ENCODE measurements around the gene CLDN10.

Gene CLDN10

GRCh38 chr13:95620030-95620824, 67.7 kb downstream of the CLDN10 start:
- no peak overlapping the region for H3K4me3 ChIP-seq (ENCODE audit: low read length)
- H3K9me2 ChIP-seq (replicated peaks; ENCODE audit: insufficient read depth, low read length): no peaks in the 10 kb centered on the region
- no peak overlapping the region for H2AFZ ChIP-seq (ENCODE audit: low read length)
- H3K27ac ChIP-seq (ENCODE audit: low read length): no peak overlapping the region
- H3F3A ChIP-seq (ENCODE audit: insufficient read depth, low read length): no peaks in the 10 kb centered on the region
- no peaks in the 10 kb centered on the region for H4K20me1 ChIP-seq (ENCODE audit: insufficient read depth, low read length)
- H3K79me2 ChIP-seq (ENCODE audit: low read length): no peaks in the 10 kb centered on the region
- no peak for TF ChIP-seq EZH2 (optimal IDR thresholded peaks at IDR 0.05; ENCODE audit: low read depth, low read length)
- no peak for TF ChIP-seq EZH2phosphoT487 (IDR thresholded peaks at IDR 0.05; ENCODE audit: low read length)
- TF ChIP-seq, protein P1, sequence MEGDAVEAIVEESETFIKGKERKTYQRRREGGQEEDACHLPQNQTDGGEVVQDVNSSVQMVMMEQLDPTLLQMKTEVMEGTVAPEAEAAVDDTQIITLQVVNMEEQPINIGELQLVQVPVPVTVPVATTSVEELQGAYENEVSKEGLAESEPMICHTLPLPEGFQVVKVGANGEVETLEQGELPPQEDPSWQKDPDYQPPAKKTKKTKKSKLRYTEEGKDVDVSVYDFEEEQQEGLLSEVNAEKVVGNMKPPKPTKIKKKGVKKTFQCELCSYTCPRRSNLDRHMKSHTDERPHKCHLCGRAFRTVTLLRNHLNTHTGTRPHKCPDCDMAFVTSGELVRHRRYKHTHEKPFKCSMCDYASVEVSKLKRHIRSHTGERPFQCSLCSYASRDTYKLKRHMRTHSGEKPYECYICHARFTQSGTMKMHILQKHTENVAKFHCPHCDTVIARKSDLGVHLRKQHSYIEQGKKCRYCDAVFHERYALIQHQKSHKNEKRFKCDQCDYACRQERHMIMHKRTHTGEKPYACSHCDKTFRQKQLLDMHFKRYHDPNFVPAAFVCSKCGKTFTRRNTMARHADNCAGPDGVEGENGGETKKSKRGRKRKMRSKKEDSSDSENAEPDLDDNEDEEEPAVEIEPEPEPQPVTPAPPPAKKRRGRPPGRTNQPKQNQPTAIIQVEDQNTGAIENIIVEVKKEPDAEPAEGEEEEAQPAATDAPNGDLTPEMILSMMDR (IDR thresholded peaks at IDR 0.05; ENCODE audit: low read length): no peak
- no peak overlapping the region for H3K9ac ChIP-seq (ENCODE audit: low read length)
- H3K4me2 ChIP-seq (ENCODE audit: low read depth, low read length): no peak overlapping the region
- no peaks in the 10 kb centered on the region for H3K27me3 ChIP-seq (replicated peaks; ENCODE audit: insufficient read depth, low read length)
- no peak for DNase-seq
- H3K36me3 ChIP-seq (replicated peaks; ENCODE audit: insufficient read depth, low read length): no peaks in the 10 kb centered on the region
- no peaks in the 10 kb centered on the region for H3K9me3 ChIP-seq (replicated peaks; ENCODE audit: insufficient read depth, low read length)
- H3K4me1 ChIP-seq (ENCODE audit: low read length): no peaks in the 10 kb centered on the region; the same call in 1 of the 2 replicates

GRCh38 chr13:95620825-95621498, 68.4 kb downstream of the CLDN10 start:
- Histone ChIP-seq H3K79me2 (ENCODE audit: low read length) (no peaks in the 10 kb centered on the region), H3K27ac (ENCODE audit: low read length) (no peak overlapping the region), H3K9me3 (replicated peaks; ENCODE audit: insufficient read depth, low read length) (no peaks in the 10 kb centered on the region), H3F3A (ENCODE audit: insufficient read depth, low read length) (no peaks in the 10 kb centered on the region), H3K4me1 (ENCODE audit: low read length) (no peaks in the 10 kb centered on the region; the same call in 1 of the 2 replicates), H3K9ac (ENCODE audit: low read length) (no peak overlapping the region), H2AFZ (ENCODE audit: low read length) (no peak overlapping the region), H3K9me2 (replicated peaks; ENCODE audit: insufficient read depth, low read length) (no peaks in the 10 kb centered on the region), H3K4me3 (ENCODE audit: low read length) (no peak overlapping the region), H3K27me3 (replicated peaks; ENCODE audit: insufficient read depth, low read length) (no peaks in the 10 kb centered on the region), H3K4me2 (ENCODE audit: low read depth, low read length) (no peak overlapping the region), H3K36me3 (replicated peaks; ENCODE audit: insufficient read depth, low read length) (no peaks in the 10 kb centered on the region), H4K20me1 (ENCODE audit: insufficient read depth, low read length) (no peaks in the 10 kb centered on the region)
- no peak for DNase-seq
- TF ChIP-seq EZH2phosphoT487 (IDR thresholded peaks at IDR 0.05; ENCODE audit: low read length) (no peak), EZH2 (optimal IDR thresholded peaks at IDR 0.05; ENCODE audit: low read depth, low read length) (no peak)
- TF ChIP-seq, protein P1 (IDR thresholded peaks at IDR 0.05; ENCODE audit: low read length): no peak

GRCh38 chr13:95623141-95623540, 70.6 kb downstream of the CLDN10 start:
- TF ChIP-seq EZH2phosphoT487 (IDR thresholded peaks at IDR 0.05; ENCODE audit: low read length): no peak
- TF ChIP-seq, protein P1 (IDR thresholded peaks at IDR 0.05; ENCODE audit: low read length): no peak
- H3K4me3 ChIP-seq (ENCODE audit: low read length): no peak overlapping the region
- H3K4me2 ChIP-seq (ENCODE audit: low read depth, low read length): no peak overlapping the region
- no peak overlapping the region for H3K9ac ChIP-seq (ENCODE audit: low read length)
- no peaks in the 10 kb centered on the region for H3K9me2 ChIP-seq (replicated peaks; ENCODE audit: insufficient read depth, low read length)
- H3F3A ChIP-seq (ENCODE audit: insufficient read depth, low read length): no peaks in the 10 kb centered on the region
- H3K79me2 ChIP-seq (ENCODE audit: low read length): no peaks in the 10 kb centered on the region
- no peak for DNase-seq
- no peaks in the 10 kb centered on the region; the same call in 1 of the 2 replicates for H3K4me1 ChIP-seq (ENCODE audit: low read length)
- H3K27ac ChIP-seq (ENCODE audit: low read length): no peak overlapping the region
- no peaks in the 10 kb centered on the region for H4K20me1 ChIP-seq (ENCODE audit: insufficient read depth, low read length)
- H2AFZ ChIP-seq (ENCODE audit: low read length): no peak overlapping the region; the same call in 1 of the 2 replicates
- no peaks in the 10 kb centered on the region for H3K27me3 ChIP-seq (replicated peaks; ENCODE audit: insufficient read depth, low read length)
- H3K9me3 ChIP-seq (replicated peaks; ENCODE audit: insufficient read depth, low read length): no peaks in the 10 kb centered on the region
- no peaks in the 10 kb centered on the region for H3K36me3 ChIP-seq (replicated peaks; ENCODE audit: insufficient read depth, low read length)
